Glutamatergic neuron (in vitro differentiated cells): ENCODE data around the gene CCDC182. TPM values are rescaled to one million over a fixed set of nuclear protein-coding genes. Genes with fewer than 3 reads are reported as not detected.

ENCODE experiments used
- DNase-seq: peaks from one replicate; pipeline ENCODE4 v3.0.0; 2022
- H3K27ac Mint-ChIP-seq: one replicate; pipeline ENCODE4 v1.8.0; 2020; ENCODE audit warnings: mild to moderate bottlenecking, mixed read lengths, inconsistent platforms; ENCODE audit not compliant: unreplicated experiment
- H3K27me3 Mint-ChIP-seq: one replicate; pipeline ENCODE4 v1.8.0; 2020; ENCODE audit warnings: mild to moderate bottlenecking, moderate library complexity, mixed read lengths, inconsistent platforms; ENCODE audit not compliant: unreplicated experiment
- H3K36me3 Mint-ChIP-seq: one replicate; pipeline ENCODE4 v1.8.0; 2020; ENCODE audit warnings: mild to moderate bottlenecking, mixed read lengths, inconsistent platforms; ENCODE audit not compliant: unreplicated experiment
- H3K4me1 Mint-ChIP-seq: one replicate; pipeline ENCODE4 v1.8.0; 2020; ENCODE audit warnings: mild to moderate bottlenecking, low read depth, mixed read lengths, inconsistent platforms; ENCODE audit not compliant: unreplicated experiment
- H3K4me3 Mint-ChIP-seq: one replicate; pipeline ENCODE4 v1.8.0; 2020; ENCODE audit warnings: mild to moderate bottlenecking, mixed read lengths, inconsistent platforms; ENCODE audit not compliant: unreplicated experiment
- H3K9me3 Mint-ChIP-seq: one replicate; pipeline ENCODE4 v1.8.0; 2020; ENCODE audit warnings: mild to moderate bottlenecking, moderate library complexity, mixed read lengths, inconsistent platforms; ENCODE audit not compliant: unreplicated experiment
- total RNA-seq: library from RNA; stranded (reverse); fragmentation: NEBNext Ultra II Directional; extraction: Animal tissue kit (Norgen Biotek cat#: 25700); gene quantifications from one replicate; pipeline ENCODE4 v1.2.1, GENCODE V29; 2021; ENCODE audit not compliant: unreplicated experiment
- TF ChIP-seq, protein P1 (sequence below): fragments of 200-600 bp; sonication (generic); IDR thresholded peaks from one replicate; pipeline ENCODE4 v1.5.0; 2021; ENCODE audit not compliant: partially characterized antibody, unreplicated experiment

Gene CCDC182
- total RNA-seq, 1 donor from 2014 or later = not detected

DNA sequence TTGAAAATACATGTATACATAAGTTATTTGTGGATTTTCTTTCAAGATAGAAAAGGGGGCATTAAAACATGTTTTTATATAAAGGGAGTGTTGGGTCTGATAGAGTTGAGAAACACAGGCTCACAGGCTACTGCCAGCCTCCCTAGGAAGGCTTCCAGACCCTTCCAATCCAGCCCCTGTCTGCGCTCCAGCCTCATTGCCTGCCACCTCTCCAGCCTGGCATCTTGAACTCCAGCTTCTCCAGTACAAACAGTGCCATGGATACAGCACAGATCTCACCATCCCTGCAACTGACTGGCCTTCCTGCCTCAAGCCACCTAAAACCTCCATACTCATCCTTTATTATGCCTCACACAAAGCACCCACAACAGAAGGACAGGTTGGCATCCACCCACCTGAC, 40.7 kb downstream of the CCDC182 start:
- TF ChIP-seq, protein P1, sequence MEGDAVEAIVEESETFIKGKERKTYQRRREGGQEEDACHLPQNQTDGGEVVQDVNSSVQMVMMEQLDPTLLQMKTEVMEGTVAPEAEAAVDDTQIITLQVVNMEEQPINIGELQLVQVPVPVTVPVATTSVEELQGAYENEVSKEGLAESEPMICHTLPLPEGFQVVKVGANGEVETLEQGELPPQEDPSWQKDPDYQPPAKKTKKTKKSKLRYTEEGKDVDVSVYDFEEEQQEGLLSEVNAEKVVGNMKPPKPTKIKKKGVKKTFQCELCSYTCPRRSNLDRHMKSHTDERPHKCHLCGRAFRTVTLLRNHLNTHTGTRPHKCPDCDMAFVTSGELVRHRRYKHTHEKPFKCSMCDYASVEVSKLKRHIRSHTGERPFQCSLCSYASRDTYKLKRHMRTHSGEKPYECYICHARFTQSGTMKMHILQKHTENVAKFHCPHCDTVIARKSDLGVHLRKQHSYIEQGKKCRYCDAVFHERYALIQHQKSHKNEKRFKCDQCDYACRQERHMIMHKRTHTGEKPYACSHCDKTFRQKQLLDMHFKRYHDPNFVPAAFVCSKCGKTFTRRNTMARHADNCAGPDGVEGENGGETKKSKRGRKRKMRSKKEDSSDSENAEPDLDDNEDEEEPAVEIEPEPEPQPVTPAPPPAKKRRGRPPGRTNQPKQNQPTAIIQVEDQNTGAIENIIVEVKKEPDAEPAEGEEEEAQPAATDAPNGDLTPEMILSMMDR = no peak
- H3K4me1 Mint-ChIP-seq = peaks cover 35% of the 10 kb centered on the region
- DNase-seq = no peak
- no peak overlapping the region for H3K27ac Mint-ChIP-seq
- peaks cover 1% of the 10 kb centered on the region for H3K36me3 Mint-ChIP-seq
- H3K27me3 Mint-ChIP-seq = peaks cover 10% of the 10 kb centered on the region
- peaks cover 13% of the 10 kb centered on the region for H3K9me3 Mint-ChIP-seq
- no peak overlapping the region for H3K4me3 Mint-ChIP-seq

DNA sequence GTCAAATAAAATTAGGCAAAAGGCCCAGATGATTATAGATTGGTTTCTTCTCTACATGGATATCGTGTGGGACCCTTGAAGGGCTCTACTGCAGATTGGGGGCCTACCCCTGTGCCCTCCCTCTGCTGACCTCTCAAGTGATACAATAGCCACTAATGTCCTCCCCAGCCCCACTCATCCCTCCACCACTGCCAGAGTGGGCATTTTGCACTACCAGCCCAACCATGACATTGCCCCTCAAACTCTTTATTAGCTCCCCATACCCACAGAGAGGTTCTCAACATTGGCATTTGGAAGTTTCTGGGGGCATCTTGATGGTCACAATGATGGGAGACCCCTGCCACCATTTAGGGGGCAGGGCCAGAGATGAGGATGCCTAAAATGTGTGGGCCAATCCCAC, 41.8 kb downstream of the CCDC182 start:
- TF ChIP-seq, protein P1 = no peak
- Mint-ChIP-seq H3K4me3 (no peak overlapping the region), H3K4me1 (peaks cover 27% of the 10 kb centered on the region), H3K27me3 (peaks cover 7% of the 10 kb centered on the region), H3K9me3 (peaks cover 9% of the 10 kb centered on the region), H3K36me3 (peaks cover 4% of the 10 kb centered on the region), H3K27ac (no peak overlapping the region)
- no peak for DNase-seq

DNA sequence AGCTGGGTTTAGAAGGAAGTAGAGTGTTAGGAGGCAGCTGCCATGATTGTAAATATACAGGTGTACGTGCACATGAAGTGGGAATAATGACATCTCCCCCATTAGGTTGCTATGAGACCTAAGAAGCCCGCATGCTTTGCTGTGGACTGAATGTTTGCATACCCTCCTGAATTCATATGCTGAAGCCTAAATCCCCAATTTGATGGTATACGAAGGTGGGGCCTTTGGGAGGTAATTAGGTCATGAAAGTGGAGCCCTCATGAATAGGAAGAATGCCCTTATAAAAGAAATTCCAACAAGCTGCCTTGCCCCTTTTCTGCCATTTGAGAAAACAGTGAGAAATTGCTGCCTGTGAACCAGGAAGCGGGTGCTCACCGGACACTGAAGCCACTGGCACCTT, 44.0 kb downstream of the CCDC182 start:
- peaks cover 4% of the 10 kb centered on the region for H3K27me3 Mint-ChIP-seq
- no peak overlapping the region for H3K27ac Mint-ChIP-seq
- peaks cover 1% of the 10 kb centered on the region for H3K9me3 Mint-ChIP-seq
- no peak overlapping the region for H3K4me3 Mint-ChIP-seq
- peaks cover 6% of the 10 kb centered on the region for H3K4me1 Mint-ChIP-seq
- DNase-seq = no peak
- peaks cover 6% of the 10 kb centered on the region for H3K36me3 Mint-ChIP-seq
- TF ChIP-seq, protein P1 = no peak

GRCh38 chr17:57699751-57700219, 45.3 kb downstream of the CCDC182 start:
- TF ChIP-seq, protein P1 = no peak
- Mint-ChIP-seq H3K27ac (no peak overlapping the region), H3K36me3 (peaks cover 18% of the 10 kb centered on the region), H3K9me3 (peaks cover 4% of the 10 kb centered on the region), H3K4me3 (no peak overlapping the region), H3K4me1 (peaks cover 4% of the 10 kb centered on the region), H3K27me3 (peaks cover 3% of the 10 kb centered on the region)
- no peak for DNase-seq

- H3K27me3 Mint-ChIP-seq = no peaks in the 10 kb centered on the region
- H3K36me3 Mint-ChIP-seq = peaks cover 20% of the 10 kb centered on the region
- DNase-seq = no peak
- TF ChIP-seq, protein P1 = no peak
- no peak overlapping the region for H3K4me3 Mint-ChIP-seq
- peaks cover 4% of the 10 kb centered on the region for H3K9me3 Mint-ChIP-seq
- H3K27ac Mint-ChIP-seq = no peak overlapping the region
- peaks cover 6% of the 10 kb centered on the region for H3K4me1 Mint-ChIP-seq
These were observed 47.0 kb downstream of the CCDC182 start for GRCh38 chr17:57697891-57698711.
